Stimulated activated CD4-positive, alpha-beta T cell treated with anti-CD3 and anti-CD28 coated beads, TNF-alpha, amount 100 ng/mL, for 48 hours (primary cell): ENCODE data around the gene GVQW3.
"Not testable (repeated sequence)": the region's sequence is repeated elsewhere in the genome, so short reads cannot be mapped to it uniquely, and the experiment has no call there.

Source experiments
- DNase-seq, 3 donors: peaks; one replicate each; pipeline ENCODE4 v3.0.0-alpha.2; 2020; ENCODE audit warnings: low read depth in 3 of 3

The GVQW3 gene

DNA sequence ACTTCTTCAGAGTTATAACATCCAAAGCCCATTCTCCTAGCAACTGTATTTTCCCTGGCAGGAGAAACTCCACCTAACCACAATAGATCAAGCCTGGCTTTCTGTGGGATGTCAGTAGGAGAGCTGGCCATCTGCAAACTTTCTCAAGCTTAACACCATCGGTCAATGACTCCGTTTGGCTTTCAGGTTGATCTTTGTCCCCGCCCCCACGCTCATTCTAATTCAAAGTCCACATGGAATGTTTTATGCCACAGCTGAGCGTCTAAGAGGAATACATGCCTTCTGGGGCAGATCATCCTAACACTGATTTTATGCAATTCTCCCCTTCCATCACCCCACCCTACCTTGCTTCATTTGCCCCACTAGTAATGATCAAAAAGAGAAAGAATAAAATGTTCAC lies 4.8 kb downstream of the GVQW3 start:
- DNase-seq, result no peak

DNA sequence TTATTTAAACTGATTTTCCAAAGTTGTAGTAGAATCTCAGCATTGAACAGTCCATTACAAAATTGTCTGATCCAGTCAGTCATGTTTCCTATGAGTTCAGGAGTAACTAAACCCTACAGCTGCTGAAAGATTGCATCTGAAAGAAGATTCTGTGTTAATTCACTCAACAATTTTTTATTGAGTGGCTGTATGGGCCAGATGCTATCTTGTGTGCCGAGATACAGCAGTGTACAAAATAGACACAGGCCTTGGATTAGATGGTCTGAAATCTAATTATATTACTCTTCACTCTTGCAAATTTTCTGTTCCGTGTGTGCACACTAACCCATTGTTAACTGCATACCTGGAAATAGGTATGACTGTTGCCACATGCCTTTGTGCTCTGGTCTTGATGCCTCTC lies 7.3 kb downstream of the GVQW3 start:
- no peak for DNase-seq

- DNase-seq, result no peak
These were observed 9.9 kb downstream of the GVQW3 start for GRCh38 chr11:76391021-76391420.

- no peak for DNase-seq
These were observed 10.8 kb downstream of the GVQW3 start for GRCh38 chr11:76391811-76392475.

GRCh38 chr11:76392870-76393269 lies 11.7 kb downstream of the GVQW3 start:
- DNase-seq, result no peak

DNA sequence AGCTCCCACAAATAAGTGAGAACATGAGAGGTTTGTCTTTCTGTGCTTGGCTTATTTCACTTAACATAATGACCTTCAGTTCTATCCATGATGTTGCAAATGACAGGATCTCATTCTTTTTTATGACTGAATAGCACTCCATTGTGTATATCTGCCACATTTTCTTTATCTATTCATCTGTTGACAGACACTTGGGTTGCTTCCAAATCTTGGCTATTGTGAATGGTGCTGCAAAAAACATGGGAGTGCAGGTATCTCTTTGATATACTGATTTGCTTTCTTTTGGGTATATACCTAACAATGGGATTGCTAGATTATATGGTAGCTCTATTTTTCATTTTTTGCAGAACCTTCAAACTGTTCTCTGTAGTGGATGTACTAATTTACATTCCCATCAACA lies 13.3 kb downstream of the GVQW3 start:
- DNase-seq, result no peak

- DNase-seq, result no peak
These were observed 14.2 kb downstream of the GVQW3 start for GRCh38 chr11:76395296-76395695.

GRCh38 chr11:76397383-76397782 lies 16.3 kb downstream of the GVQW3 start:
- DNase-seq, result no peak

DNA sequence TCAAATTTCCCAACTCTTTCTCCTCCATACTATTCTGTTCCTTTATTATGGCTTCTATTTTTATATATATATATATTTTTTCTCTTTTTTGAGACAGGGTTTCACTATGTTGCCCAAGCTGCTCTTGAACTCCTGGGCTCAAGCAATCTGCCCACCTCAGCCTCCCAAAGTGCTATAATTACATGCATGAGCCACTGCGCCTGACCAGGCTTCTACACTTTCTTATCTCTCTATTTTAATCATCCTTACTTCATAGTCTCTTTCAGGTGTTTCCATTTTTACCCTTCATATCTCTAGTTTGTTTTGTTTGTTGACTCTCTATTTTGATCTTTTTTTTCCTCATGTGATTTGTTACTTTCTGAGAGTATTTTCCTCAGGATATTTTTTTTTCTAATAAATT lies 19.8 kb downstream of the GVQW3 start:
- no peak for DNase-seq

DNA sequence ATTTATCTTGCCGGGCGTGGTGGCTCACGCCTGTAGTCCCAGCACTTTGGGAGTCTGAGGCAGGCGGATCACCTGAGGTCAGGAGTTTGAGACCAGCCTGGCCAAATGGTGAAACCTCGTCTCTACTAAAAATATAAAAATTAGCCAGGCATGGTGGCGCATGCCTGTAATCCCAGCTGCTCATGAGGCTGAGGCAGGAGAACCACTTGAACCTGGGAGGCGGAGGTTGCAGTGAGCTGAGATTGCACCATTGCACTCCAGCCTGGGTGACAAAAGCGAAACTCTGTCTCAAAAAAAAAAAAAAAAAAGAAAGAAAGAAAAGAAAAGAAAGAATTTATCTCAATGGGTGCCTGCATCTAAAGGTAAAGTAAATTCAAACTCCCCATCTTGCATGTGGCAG lies 20.4 kb downstream of the GVQW3 start:
- DNase-seq, result not testable (repeated sequence)

GRCh38 chr11:76406359-76406758 lies 25.2 kb downstream of the GVQW3 start:
- DNase-seq, result no peak

- no peak for DNase-seq
These were observed 27.2 kb downstream of the GVQW3 start for GRCh38 chr11:76408171-76408965.

- no peak for DNase-seq
These were observed 29.8 kb downstream of the GVQW3 start for GRCh38 chr11:76410851-76411357.

DNA sequence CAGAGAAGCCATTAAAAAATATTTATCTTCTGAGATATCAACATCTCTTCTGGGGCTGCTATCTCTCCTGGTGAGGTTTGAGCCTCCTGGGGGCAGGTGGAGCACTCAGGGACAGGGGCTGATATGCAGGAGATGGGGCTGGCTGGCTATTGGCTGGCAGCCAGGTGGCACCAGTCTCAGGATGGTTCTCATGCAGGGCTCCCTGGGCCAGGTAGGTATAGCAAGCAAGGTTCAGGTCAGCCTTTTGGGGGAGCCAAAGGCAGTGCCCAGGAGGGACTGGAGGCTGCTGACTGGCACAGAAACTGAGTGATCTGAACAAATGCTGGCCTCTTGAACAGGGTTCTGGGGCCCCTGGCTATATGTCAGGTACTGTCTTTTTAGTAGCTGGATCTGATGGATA lies 34.0 kb downstream of the GVQW3 start:
- no peak for DNase-seq

DNA sequence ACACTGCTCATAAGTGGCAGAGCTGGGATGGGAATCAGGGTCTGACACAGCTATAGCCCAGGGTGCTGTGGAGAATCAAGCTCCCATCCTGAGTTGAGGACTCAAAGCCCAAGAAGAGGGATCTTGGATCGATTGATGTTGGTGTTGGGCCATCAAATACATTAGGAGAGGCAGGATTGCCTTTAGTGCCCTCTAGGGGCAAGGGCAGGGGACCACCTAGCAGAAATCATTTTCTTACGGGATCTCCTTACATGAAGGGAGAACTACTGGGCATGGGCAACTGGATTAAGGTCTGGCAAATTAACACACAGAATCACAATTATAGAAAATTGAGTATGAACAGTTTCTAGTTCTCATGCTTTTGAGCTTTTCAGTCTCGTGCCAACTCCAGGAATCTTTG lies 38.8 kb downstream of the GVQW3 start:
- DNase-seq, result no peak

DNA sequence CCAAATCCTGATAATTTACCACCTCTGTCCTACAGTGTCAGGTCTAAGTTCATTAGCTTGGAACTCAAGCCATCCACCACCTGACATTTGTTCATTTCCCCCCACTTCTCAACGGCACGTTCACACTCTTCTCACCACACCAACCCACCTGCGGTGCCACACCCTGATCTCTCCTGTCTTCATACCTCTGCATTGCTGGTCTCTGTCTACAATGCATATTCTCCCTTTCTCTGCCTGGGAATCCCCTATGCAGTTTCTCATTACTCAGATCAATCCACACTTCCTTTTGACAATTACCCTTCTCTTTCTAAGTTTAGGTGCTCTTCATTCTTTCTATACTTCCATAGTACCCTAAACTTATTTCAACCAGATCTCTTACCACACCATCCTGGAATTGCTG lies 43.3 kb downstream of the GVQW3 start:
- no peak for DNase-seq

DNA sequence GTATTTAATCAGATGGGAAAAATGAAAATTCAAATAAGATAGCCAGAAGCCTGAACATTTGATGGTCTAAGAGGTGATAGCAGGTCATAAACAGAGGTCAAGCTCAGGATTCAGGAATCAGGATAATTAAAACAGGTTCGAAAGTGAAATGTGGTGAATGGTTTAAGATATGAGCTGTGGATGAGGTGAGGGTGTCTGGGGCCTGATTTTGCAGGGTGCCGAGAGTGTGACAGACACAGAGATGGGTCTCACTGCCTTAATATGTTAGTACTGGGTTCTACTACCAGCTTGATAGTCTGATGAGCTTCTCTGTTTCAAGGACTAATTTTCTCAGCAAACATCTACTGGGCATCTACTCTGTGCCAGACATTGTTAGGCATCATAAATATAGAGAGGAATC lies 43.8 kb downstream of the GVQW3 start:
- DNase-seq, result no peak

GRCh38 chr11:76426660-76427059 lies 45.5 kb downstream of the GVQW3 start:
- DNase-seq, result no peak

DNA sequence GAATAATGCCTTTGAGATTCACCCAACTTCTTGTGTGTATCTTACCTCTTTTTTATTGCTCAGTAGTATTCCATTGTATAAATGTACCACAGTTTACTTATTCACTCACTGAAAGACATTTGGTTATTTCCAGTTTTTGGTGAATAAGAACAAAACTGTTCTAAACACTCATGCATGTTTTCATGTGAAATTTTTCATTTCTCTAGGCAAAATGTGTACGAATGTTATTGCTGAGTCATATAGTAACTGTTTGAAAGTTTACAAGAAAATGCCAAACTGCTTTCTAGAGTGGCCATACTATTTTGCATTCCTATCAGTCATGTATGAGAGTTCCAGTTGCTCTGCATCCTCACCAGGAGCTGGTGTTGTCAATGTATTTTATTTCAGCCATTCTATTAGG lies 54.9 kb downstream of the GVQW3 start:
- no peak for DNase-seq

DNA sequence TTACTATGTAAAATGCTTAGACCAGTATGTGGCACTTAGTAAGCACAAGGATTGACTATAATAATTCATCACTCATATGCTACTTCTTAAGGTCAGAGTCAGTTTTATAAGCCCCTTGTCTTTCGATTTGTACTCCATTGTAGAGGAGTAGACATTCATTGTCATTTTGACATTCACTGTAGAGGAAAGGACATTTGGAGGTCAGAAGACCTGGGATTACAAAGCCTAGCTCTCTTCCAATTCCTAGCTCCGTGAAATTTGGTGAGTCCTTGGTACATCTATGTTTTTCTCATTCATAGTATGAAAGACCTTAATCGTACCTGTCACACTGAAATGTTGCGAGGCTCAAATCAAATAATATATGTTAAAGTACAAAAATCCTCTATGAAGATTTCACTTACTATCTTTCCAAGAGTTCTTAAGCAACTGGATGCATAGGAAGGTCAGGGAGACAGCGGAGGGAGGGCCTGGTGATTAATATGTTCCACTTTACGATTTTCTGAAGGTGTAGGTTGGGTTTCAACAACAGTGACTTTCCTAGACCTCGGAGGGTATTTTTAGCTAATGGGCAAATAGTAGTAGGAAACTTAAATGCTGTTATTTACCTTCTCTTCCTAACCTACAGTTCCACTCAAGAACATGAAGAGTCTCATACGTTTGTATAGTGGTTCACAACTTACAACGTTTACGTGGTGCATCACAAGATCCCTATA lies 62.3 kb downstream of the GVQW3 start:
- no peak for DNase-seq

GRCh38 chr11:76444065-76444383 lies 62.9 kb downstream of the GVQW3 start:
- DNase-seq, result no peak

- peak; percentile 80 to 90 (median 82) for DNase-seq
These were observed 63.4 kb downstream of the GVQW3 start, which contains the start of gene EMSY for GRCh38 chr11:76444384-76445120. TSS of gene EMSY (plus strand) at chr11:76445018. CDS start at chr11:76446939, 1,921 bp downstream.
